ENCODE results near the gene ABCD3.

ABCD3 gene

DNA sequence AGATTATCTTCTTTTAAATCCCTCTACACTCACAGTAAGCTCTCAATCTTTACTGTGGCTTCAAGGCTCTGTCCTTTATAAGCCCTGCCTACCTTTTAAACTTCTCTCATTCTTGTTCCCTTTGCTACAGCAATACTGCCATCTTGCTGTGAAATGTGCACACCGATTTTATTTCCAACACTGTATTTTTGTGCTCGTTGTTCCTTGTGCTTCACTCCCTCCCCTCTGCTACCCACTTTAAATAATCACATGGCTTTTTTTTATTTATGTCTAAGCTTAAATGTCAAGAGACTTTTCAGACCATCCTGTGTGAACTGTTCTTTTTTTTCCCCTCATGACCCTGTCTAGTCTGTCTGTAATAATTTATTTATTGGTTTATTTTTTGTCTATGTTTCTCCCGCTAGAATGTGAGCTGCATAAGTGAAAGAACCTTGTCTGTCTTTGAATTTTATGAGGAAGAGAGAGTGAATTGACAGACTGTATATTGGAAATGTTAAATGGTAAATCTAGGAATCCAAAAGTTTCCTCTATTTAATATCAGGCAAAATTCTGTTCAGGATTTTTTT, 45.7 kb downstream of the ABCD3 start:
- DNase-seq, result no peak

DNA sequence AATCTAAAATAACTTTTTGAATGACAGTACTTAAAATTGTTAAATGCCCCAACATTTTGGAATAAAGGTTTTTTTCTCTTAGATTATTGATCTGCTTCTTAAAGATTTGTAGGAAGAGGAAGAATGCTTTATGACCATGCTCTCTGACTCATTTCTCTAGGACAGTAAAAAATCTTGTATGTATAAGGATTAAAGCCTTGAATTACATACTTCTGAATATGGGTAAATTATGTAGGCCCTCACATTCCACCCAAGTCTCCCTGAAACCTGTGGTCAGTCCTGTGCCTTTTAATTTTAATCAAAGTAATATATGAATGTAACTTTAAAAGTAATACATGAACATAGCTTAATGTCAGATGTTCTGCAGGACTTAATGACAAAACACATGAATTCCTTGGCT, 50.5 kb downstream of the ABCD3 start:
- DNase-seq, result no peak

- no peak for DNase-seq
These were observed 53.1 kb downstream of the ABCD3 start for GRCh38 chr1:94471271-94471670.

GRCh38 chr1:94475232-94475631, 57.0 kb downstream of the ABCD3 start:
- no peak for DNase-seq

- no peak for DNase-seq
These were observed 61.5 kb downstream of the ABCD3 start for GRCh38 chr1:94479682-94480081.

- DNase-seq, result peak; percentile 26
These were observed 63.3 kb downstream of the ABCD3 start for GRCh38 chr1:94481473-94481933.

DNA sequence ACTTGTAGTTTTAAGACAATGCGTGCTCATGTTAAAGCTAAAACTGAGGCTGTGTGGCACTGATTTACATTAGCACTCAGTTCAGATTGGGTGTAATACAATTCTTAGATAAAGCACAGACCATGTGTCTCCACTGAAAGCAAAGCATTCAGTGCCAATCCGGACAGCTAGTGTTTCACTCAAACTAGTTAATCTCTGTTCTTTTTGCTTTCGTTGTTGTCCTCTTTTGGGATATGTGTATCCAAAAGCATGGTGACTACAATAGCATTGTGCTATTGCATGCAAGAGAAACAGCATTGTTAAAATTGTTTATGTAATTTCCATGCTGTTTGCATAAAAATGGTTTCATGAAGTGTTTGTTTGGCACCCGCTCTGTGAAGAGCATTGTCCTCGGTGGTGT, 68.8 kb downstream of the ABCD3 start:
- DNase-seq, result no peak

DNA sequence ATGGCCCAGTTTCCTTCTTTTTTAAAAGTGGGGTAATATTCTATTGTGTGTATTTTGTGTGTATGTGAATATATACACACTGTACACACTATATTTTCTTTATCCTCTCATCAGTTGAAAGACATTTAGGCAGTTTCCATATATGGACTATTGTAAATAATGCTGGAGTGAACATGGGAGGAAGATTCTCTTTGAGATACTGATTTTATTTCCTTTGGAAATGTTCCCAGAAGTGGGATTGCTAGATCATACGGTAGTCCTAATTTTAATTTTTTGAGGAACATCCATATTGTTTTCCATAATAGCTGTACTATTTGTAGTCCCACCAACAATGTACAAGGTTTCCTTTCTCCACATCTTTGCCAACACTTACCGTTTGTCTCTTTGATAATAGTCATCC, 72.4 kb downstream of the ABCD3 start:
- no peak for DNase-seq

DNA sequence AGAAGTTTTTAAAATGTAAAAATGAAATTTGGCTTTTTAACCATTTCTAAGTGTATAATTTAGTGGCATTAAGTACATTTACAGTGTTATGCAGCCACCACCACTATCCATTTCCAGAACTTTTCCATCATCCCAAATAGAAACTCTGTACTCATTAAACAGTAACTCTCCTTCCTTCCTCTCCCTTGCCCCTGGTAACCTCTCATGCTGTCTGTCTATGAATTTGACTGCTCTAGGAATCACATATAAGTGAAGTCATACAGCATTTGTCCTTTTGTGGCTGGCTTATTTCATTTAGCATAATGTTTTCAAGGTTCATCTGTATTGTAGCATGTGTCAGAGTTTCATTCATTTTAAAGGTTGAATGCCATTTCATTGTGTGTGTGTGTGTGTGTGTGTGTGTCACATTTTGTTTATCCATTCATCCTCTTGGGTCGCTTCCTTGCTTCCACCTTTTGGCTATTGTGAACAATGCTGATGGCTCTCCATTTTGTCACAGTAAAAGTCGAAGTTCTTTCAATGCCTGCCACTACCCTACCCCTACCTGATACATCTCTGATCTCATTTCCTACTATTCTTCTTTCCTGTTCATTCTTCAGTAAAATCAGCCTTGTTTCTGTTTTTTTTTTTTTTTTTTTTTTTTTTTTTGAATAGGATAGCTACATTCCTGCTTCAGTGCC, 78.0 kb downstream of the ABCD3 start:
- DNase-seq, result no peak

DNA sequence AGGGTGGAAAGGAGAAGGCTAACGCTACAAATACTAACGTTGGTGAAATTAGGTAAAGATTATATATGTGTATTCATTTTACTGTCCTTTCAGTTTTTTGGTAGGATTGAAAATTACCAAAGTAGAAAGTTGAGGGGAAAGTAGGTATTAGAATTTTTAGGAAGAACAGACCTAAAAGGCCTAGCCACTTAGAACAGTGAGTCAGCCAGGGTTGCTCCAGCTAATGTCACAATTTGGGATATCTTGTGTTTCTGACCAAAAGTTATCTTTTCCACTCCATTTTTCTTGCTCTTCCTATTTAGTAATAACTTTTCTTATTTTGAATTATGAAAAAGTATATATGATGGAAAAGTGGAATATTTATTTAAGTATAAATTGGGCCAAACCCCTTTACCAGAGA, 83.2 kb downstream of the ABCD3 start:
- DNase-seq, result no peak

DNA sequence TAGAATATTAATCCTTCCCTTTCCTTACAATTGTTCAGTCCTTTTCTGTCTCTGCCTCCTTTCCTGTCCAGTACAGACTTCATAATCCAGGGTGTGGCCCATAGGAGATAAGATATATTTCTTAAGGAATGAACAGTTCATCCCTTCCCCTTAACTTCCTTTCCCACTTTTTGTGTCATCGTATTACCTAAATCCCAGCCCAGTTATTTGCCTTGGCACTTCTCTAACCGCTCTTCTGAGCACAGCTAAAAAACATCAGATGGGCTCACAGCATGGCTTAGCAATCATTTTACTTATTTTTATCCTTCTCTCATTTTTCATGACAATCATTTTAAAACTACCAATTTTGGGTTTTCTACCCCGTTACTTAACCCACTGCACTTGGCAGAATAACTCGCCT, 83.7 kb downstream of the ABCD3 start:
- no peak for DNase-seq

- DNase-seq, result no peak
These were observed 85.0 kb downstream of the ABCD3 start for GRCh38 chr1:94503153-94503552.

DNA sequence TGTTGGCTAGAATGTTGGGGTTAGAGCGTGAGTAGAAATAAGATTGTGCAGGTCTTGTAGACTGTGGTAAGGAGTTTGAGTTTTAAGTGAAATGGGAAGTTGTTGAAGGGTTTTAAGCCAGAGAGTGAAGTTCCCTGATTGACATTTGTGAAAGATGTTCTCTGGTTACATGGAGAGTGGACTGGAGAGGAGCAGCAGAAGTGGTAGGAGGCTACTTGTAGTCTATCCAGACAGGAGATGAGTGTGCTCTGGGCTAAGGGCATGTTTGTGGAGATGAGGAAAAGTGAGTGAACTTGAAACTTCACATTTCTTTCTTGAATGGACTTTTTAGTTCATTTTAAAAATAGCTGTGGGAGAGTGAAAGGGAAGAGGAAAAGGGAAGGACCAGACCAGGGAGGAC, 86.4 kb downstream of the ABCD3 start:
- no peak for DNase-seq

GRCh38 chr1:94512816-94513215, 94.6 kb downstream of the ABCD3 start:
- no peak for DNase-seq

GRCh38 chr1:94514095-94514727, 96.0 kb downstream of the ABCD3 start:
- DNase-seq, result no peak

DNA sequence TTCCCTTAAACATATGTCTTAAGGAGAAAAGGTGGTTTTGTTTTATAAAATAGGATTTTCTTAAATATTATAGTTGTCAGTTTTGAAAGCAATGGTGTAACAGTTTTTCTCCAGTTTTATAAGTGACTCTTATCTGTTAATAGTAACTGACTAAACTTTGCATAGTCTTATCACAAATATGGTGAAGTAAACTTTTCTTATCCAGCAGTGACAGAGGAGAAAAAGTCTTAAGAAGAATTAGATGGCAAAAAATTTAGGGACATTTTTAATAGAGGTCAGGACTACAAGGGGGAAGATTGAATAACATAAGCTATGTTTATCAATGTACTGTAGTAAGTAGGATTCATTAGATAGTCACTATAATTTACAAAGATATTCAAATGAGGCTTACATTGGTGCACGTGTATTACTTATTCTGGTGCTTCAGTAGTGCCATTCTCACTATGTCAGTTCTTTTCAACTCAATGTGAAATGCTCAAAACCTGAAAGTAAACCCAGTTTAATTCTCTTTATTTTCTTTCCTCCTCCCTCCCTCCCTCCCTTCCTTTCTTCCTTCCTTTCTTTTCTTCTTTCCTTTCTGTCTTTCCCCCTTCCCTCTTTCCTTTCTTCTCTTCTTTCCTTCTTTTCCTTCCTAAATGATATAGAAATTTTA, 97.2 kb downstream of the ABCD3 start:
- no peak for DNase-seq

DNA sequence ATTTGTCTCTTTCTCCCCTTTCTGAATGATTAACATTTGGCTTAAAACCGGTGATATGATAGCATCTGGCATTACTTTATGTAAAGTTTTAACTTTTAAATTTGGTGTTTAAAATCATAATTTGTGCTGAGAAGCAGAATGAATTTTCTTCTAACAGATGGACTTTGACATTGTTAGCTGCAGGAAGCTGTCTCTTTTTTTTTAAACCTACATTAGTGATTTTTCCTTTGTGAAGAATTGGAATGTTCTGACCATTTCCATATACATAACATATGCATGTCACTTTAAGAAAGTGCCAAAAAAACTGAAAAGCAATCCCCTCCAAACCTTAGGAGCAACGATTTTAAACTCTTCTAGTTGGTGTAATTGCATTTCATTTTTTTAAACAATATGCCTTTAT, 101.2 kb downstream of the ABCD3 start:
- no peak for DNase-seq

DNA sequence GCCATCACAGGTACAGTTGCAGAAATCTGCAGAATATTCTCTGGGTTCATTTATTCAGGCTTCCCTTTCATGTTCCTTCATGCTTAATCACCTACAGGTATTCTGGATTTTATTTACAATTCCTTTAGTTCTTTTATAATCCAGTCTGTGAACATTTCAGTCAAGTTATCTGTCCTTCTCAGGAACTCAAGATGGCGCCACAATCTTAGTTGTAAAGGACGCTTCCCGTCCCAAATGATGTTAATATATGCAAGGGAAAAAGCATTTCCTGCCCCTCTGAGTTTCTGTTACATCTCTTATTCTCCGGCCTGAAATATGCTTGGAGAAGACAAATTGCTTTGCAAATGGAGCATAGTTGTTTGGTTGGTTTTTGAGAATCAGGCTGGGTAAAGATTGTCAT, 104.1 kb downstream of the ABCD3 start:
- no peak for DNase-seq

DNA sequence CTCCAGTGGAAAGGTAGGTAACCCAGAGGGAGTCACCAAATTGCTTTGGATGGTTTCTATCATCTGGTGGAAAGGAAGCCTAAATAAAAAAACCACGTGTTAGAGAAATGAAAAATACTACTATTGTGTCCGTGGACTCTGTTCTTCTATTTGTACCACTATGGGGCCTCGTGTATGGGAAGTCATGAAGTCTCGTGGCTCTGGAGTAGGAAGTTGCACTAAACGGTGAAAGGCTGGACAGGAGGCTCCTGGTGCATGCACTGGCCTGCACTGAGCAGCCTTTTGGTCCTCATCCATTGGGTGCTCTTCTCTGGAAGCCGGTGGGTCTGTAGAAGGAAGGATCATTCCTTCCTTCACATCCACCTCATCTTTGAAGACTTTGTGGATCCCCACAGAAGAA, 106.3 kb downstream of the ABCD3 start:
- DNase-seq, result no peak

DNA sequence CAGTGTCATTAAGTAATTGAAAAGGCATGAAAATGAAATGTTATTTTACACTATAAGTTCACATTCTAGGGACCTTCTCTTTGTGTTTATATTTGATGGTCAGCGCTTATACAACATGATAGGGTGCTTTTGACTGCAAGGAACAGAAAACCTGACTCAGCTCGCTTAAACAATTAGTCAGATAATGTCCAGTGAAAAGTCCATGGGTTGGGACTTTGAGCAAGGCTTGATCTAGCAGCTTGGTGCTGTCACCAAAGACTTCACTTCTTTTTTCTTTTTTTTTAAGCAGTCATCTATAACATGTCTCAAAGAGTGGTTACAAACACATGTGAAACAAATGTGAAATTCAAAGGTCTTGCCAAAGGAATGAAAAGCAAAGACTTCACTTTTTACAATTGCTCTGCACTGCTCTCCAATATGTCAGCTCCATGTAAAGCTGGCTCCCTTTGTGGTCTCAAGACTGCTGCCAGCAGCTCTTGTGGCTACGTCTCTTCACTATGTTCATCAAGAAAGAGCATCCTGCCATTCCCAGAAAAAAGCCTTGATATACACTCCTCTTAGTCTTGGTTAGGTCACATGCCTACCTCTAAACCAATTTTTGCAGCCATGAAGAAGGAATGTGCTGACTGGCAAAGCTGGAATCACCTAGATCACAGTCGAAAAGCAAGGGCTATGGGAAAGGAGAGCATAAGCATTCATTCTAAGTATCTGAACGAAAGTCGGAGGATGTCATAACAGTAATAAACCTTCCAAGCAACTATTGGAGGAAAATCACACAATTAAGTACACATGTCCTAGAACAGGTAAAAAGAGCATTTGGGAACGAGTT, 108.2 kb downstream of the ABCD3 start:
- DNase-seq, result no peak

- DNase-seq, result no peak
These were observed 109.3 kb downstream of the ABCD3 start for GRCh38 chr1:94527447-94528031.

- DNase-seq, result no peak
These were observed 110.1 kb downstream of the ABCD3 start for GRCh38 chr1:94528299-94528698.

GRCh38 chr1:94528826-94529225, 110.6 kb downstream of the ABCD3 start:
- no peak for DNase-seq
